ENCODE results near the gene PPP2R5E. TPM values are rescaled to one million over a fixed set of nuclear protein-coding genes. Genes with fewer than 3 reads are reported as not detected.

PPP2R5E gene
- total and polyA plus RNA-seq, 4 donors = 6.0 to 13.1 (median 8.4) TPM

GRCh38 chr14:63454863-63455622, 88.1 kb downstream of the PPP2R5E start:
- no peak overlapping the region for H3K4me3 ChIP-seq (ENCODE audit: low read depth in 1 of 3, low read length in 3 of 3)
- no peak overlapping the region for H3K9ac ChIP-seq (ENCODE audit: low read depth in 1 of 2, low read length in 2 of 2)
- H3K9me3 ChIP-seq (ENCODE audit: control insufficient read depth in 4 of 4, low read length in 3 of 4) = no peaks in the 10 kb centered on the region
- peaks cover 4 to 22% (median 7%) of the 10 kb centered on the region in 4 donors for H3K4me1 ChIP-seq (ENCODE audit: control insufficient read depth in 4 of 4, insufficient read depth in 4 of 4, low read length in 3 of 4)
- WGBS = 89% methylated on average over 2 of the region's 2 CpGs
- H3K27ac ChIP-seq (ENCODE audit: low read depth in 1 of 2, low read length in 2 of 2) = no peak overlapping the region
- TF ChIP-seq NR2F2 (IDR thresholded peaks at IDR 0.05) = no peak
- TF ChIP-seq GABPA (IDR thresholded peaks at IDR 0.05 in 1 of 2, conservative IDR thresholded peaks at IDR 0.05 in 1 of 2) = no peak
- TF ChIP-seq, protein P1, sequence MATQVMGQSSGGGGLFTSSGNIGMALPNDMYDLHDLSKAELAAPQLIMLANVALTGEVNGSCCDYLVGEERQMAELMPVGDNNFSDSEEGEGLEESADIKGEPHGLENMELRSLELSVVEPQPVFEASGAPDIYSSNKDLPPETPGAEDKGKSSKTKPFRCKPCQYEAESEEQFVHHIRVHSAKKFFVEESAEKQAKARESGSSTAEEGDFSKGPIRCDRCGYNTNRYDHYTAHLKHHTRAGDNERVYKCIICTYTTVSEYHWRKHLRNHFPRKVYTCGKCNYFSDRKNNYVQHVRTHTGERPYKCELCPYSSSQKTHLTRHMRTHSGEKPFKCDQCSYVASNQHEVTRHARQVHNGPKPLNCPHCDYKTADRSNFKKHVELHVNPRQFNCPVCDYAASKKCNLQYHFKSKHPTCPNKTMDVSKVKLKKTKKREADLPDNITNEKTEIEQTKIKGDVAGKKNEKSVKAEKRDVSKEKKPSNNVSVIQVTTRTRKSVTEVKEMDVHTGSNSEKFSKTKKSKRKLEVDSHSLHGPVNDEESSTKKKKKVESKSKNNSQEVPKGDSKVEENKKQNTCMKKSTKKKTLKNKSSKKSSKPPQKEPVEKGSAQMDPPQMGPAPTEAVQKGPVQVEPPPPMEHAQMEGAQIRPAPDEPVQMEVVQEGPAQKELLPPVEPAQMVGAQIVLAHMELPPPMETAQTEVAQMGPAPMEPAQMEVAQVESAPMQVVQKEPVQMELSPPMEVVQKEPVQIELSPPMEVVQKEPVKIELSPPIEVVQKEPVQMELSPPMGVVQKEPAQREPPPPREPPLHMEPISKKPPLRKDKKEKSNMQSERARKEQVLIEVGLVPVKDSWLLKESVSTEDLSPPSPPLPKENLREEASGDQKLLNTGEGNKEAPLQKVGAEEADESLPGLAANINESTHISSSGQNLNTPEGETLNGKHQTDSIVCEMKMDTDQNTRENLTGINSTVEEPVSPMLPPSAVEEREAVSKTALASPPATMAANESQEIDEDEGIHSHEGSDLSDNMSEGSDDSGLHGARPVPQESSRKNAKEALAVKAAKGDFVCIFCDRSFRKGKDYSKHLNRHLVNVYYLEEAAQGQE (IDR thresholded peaks at IDR 0.05) = no peak
- TF ChIP-seq, protein P2, sequence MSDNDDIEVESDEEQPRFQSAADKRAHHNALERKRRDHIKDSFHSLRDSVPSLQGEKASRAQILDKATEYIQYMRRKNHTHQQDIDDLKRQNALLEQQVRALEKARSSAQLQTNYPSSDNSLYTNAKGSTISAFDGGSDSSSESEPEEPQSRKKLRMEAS (IDR thresholded peaks at IDR 0.05) = no peak
- TF ChIP-seq HNF4G (IDR thresholded peaks at IDR 0.05) = no peak
- TF ChIP-seq RXRA (IDR thresholded peaks at IDR 0.05) = no peak
- no peak for TF ChIP-seq ATF3 (IDR thresholded peaks at IDR 0.05)
- no peak for TF ChIP-seq RAD21 (IDR thresholded peaks at IDR 0.05)
- TF ChIP-seq YY1 (IDR thresholded peaks at IDR 0.05) = no peak
- TF ChIP-seq, protein P3, sequence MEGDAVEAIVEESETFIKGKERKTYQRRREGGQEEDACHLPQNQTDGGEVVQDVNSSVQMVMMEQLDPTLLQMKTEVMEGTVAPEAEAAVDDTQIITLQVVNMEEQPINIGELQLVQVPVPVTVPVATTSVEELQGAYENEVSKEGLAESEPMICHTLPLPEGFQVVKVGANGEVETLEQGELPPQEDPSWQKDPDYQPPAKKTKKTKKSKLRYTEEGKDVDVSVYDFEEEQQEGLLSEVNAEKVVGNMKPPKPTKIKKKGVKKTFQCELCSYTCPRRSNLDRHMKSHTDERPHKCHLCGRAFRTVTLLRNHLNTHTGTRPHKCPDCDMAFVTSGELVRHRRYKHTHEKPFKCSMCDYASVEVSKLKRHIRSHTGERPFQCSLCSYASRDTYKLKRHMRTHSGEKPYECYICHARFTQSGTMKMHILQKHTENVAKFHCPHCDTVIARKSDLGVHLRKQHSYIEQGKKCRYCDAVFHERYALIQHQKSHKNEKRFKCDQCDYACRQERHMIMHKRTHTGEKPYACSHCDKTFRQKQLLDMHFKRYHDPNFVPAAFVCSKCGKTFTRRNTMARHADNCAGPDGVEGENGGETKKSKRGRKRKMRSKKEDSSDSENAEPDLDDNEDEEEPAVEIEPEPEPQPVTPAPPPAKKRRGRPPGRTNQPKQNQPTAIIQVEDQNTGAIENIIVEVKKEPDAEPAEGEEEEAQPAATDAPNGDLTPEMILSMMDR (IDR thresholded peaks at IDR 0.05; ENCODE audit: low read depth, low read length, missing input control) = no peak
- no peak for TF ChIP-seq FOXA2 (IDR thresholded peaks at IDR 0.05)
- TF ChIP-seq FOXA1 (IDR thresholded peaks at IDR 0.05) = no peak
- no peak for TF ChIP-seq JUND (IDR thresholded peaks at IDR 0.05)
- TF ChIP-seq ZBTB33 (IDR thresholded peaks at IDR 0.05) = no peak
- no peak for TF ChIP-seq TAF1 (conservative IDR thresholded peaks at IDR 0.05)
- no peak for TF ChIP-seq SP1 (IDR thresholded peaks at IDR 0.05)
- no peak for TF ChIP-seq HNF4A (conservative IDR thresholded peaks at IDR 0.05)
- TF ChIP-seq EGR1 (IDR thresholded peaks at IDR 0.05; ENCODE audit: low read depth in 2 of 2) = no peak
- H3K36me3 ChIP-seq (ENCODE audit: control insufficient read depth in 4 of 4, insufficient read depth in 3 of 4, low read depth in 1 of 4, low read length in 3 of 4) = peaks cover 0 to 4% (median under 1%) of the 10 kb centered on the region in 4 donors
- no peak for DNase-seq (ENCODE audit: low spot score)
- no peaks in the 10 kb centered on the region for H3K27me3 ChIP-seq (ENCODE audit: control insufficient read depth in 4 of 4, insufficient read depth in 4 of 4, low read length in 3 of 4)

Measured in liver (tissue), 9 donors.